HL-60/S4 (cell line): Measurements from ENCODE around the gene NCOA3.

Source experiments
- in situ Hi-C: fragments of 300-500 bp; cut with MboI; formaldehyde crosslinking; loops from 2 replicates; pipeline ENCODE4 v1.14.3; 2022; ENCODE audit warnings: low sequenced_read_pairs

Gene NCOA3

GRCh38 chr20:47675190-47676142, 173.8 kb downstream of the NCOA3 start:
- in situ Hi-C loops: no loop called here

GRCh38 chr20:47676219-47676721, 174.6 kb downstream of the NCOA3 start:
- in situ Hi-C loops: no loop called here

- in situ Hi-C loops: no loop called here
Observed at GRCh38 chr20:47676912-47677634, 175.4 kb downstream of the NCOA3 start.

GRCh38 chr20:47677635-47678453, 176.2 kb downstream of the NCOA3 start:
- in situ Hi-C loops: no loop called here

GRCh38 chr20:47678536-47678935, 176.8 kb downstream of the NCOA3 start:
- in situ Hi-C loops: no loop called here

- in situ Hi-C loops: no loop called here
Observed at GRCh38 chr20:47679462-47679861, 177.8 kb downstream of the NCOA3 start.

- in situ Hi-C loops: loop anchor here (10.0 kb wide), 1 partner anchor 934 kb away; no protein-coding TSS in a partner anchor
Observed at GRCh38 chr20:47680804-47681529, 179.3 kb downstream of the NCOA3 start.

GRCh38 chr20:47682028-47682783, 180.5 kb downstream of the NCOA3 start:
- in situ Hi-C loops: loop anchor here (10.0 kb wide), 1 partner anchor 933 kb away; no protein-coding TSS in a partner anchor

- in situ Hi-C loops: loop anchor here (10.0 kb wide), 1 partner anchor 932 kb away; no protein-coding TSS in a partner anchor
Observed at GRCh38 chr20:47682916-47683315, 181.2 kb downstream of the NCOA3 start.

GRCh38 chr20:47684306-47685080, 182.8 kb downstream of the NCOA3 start:
- in situ Hi-C loops: loop anchor here (10.0 kb wide), 1 partner anchor 930 kb away; no protein-coding TSS in a partner anchor

GRCh38 chr20:47686545-47686944, 184.9 kb downstream of the NCOA3 start:
- in situ Hi-C loops: loop anchor here (10.0 kb wide), 1 partner anchor 928 kb away; no protein-coding TSS in a partner anchor

GRCh38 chr20:47687095-47687987, 185.7 kb downstream of the NCOA3 start:
- in situ Hi-C loops: loop anchor here (10.0 kb wide), 1 partner anchor 927 kb away; no protein-coding TSS in a partner anchor

GRCh38 chr20:47688385-47689381, 187.0 kb downstream of the NCOA3 start:
- in situ Hi-C loops: loop anchor here (10.0 kb wide), 1 partner anchor 926 kb away; no protein-coding TSS in a partner anchor

GRCh38 chr20:47689731-47690130, 188.0 kb downstream of the NCOA3 start:
- in situ Hi-C loops: loop anchor here (10.0 kb wide), 1 partner anchor 925 kb away; no protein-coding TSS in a partner anchor

- in situ Hi-C loops: no loop called here
Observed at GRCh38 chr20:47691625-47692024, 189.9 kb downstream of the NCOA3 start.
